ENCODE results near the gene CCR7.
A peak's percentile ranks its signal among the peaks of the same experiment; 100 is the strongest.

CCR7 gene

DNA sequence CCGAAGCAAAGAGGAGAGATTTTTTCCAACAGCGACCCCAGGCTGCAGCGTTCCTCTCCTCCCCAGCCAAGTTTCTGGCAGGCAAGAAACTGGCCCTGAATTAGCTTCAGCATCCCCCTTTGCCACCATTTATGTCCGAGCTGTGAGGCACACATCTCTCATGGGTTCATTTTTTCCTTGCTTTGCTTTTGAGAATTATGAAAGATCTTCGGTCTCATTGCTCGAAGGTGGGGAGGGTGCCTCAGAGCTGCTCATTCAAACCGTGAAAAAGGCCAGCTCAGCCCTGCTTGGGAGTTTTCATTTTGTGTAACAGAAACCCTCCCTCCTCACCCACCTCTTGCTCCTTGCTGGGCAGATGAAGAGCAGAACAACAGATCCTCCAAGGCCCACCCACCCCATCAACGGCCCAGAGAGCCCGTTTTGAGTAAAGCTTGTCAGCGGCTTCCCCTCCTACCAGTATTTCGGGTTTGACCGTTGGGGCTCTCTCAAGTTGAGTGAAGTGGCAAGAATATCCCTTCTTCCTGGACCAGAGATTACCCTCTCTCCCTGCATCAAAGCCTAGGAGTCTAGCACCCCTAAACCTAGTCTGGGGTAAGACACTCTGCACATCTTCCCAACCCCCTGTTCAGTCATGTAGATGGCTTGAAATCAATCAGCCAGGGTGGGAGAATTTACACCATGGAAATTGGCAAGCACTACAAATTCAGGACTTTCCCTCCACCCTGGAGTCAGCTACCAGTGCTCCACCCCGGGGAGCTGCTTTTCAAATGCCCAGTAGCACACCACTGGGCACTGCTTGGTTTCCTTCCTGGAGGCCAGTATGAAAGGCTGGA is 1.8 kb downstream of the CCR7 start:
- FAIRE-seq (peak; percentile 54), DNase-seq (ENCODE audit: insufficient read length, low spot score) (no peak)

DNA sequence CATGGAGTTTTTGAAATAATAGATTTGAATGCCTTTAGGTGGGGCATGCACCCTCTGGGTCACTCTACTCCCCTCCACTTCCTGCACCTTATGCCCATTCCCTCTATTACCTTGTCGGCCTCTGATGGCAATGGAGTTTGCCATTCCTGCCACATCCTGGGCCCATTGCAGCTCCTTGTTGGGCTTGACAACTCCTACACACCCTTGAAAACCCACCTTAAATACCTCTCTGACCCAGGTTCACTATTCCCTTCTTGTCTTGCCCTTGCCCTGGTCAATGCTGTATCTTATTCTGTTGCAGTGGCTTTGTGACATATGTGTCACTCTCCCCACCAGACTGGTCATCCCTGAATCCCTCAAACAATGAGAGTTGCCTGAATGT is 2.4 kb downstream of the CCR7 start:
- FAIRE-seq (no peak), DNase-seq (ENCODE audit: insufficient read length, low spot score) (no peak)

- DNase-seq (ENCODE audit: insufficient read length, low spot score) (no peak), FAIRE-seq (peak; percentile 84)
These were observed 3.2 kb downstream of the CCR7 start for GRCh38 chr17:40561871-40562611.

DNA sequence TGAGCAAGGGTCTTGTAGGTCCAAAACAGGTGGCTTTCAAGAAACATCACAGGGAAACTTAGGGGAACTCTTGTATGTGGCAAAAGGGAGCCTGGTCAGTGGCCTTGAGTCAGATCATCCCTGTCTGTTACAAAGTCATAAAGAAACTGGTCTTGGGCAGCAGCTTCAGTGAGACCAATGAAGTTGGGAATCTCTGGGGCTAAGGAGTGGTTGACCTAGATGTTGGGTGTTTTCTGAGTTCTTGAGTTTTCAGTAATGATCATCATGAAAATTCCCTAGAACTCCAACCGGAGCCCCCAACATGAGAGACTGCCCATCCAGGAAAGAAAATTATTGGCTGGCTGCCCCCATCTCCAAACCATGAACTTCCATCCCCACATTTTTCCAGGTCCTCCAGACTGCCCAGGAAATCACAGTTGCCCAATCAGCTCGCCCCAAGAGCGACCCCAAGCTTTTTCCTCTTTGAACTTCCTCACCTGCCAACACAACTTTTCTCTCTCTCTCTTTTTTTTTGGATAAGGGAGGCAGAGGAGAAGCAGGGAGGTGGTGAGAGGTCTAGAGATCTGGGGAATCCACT is 3.9 kb downstream of the CCR7 start:
- no peak for DNase-seq (ENCODE audit: insufficient read length, low spot score)
- no peak for FAIRE-seq

- DNase-seq (ENCODE audit: insufficient read length, low spot score), result peak; percentile 70
- FAIRE-seq, result peak; percentile 97
These were observed 4.5 kb downstream of the CCR7 start for GRCh38 chr17:40560592-40561293.

- peak; percentile 58 for DNase-seq (ENCODE audit: insufficient read length, low spot score)
- peak; percentile 86 for FAIRE-seq
These were observed 5.2 kb downstream of the CCR7 start for GRCh38 chr17:40559954-40560591.

- no peak for DNase-seq (ENCODE audit: insufficient read length, low spot score)
- no peak for FAIRE-seq
These were observed 5.7 kb downstream of the CCR7 start for GRCh38 chr17:40559564-40559916.

GRCh38 chr17:40558890-40559563 is 6.2 kb downstream of the CCR7 start:
- no peak for FAIRE-seq

DNA sequence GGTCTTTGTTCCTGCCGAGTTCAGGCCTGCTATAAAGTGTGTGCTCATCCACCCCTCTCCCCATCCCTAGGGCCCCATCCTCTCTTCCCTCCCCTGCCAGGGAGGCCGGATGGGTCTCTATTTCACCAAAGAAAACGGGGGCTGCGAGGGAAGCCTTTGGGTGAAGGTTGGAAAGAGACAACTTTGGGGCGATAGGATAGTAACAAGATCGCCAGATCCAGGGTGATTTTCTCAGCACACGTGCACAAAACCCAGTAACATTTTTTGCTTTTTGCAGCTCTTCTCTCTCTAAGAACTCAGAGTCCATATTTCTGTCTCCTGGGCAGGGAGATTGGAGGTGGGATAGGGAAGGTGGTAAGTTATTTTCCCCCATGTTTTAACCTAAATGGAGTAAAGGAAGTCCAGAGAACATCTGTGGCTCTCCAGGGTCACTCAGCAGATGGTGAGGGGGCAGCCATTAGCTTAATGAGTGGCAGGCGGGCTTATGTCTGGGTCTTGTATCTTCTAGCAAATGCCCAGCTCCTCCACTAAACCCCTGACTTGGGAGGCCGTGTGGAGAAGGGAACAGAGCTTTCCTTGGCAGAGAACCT is 6.9 kb downstream of the CCR7 start:
- no peak for FAIRE-seq
- no peak for DNase-seq (ENCODE audit: insufficient read length, low spot score)

More at GRCh38 chr17:40558890-40559563, 6.2 kb downstream of the CCR7 start:
- no peak for DNase-seq (ENCODE audit: insufficient read length, low spot score)

- FAIRE-seq (no peak), DNase-seq (ENCODE audit: insufficient read length, low spot score) (no peak)
These were observed 7.6 kb downstream of the CCR7 start for GRCh38 chr17:40557531-40558299.

- FAIRE-seq (no peak), DNase-seq (ENCODE audit: insufficient read length, low spot score) (no peak)
These were observed 8.3 kb downstream of the CCR7 start for GRCh38 chr17:40556884-40557414.

DNA sequence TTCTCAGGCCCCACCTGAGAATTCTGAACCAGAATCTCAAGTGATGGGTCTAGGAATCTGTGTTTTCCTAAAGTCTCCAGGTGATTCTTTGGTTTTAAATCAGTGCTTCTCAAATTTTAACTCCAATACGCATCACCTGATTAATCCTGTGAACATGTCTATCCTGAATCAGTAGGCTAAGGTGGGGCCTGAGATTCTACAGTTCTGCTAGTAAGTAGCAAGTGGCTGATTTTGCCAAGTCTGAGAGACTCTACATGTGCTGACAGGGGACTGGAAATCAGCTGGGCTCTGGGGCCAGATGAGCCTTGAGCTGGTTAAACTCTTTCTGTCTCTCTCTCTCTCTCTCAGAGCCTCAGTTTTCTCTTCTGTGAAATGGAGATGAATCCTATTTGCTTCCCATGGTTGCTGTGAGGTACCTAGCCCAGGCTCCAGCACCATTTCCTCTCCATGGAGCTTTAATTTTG is 9.0 kb downstream of the CCR7 start:
- FAIRE-seq, result no peak
- no peak for DNase-seq (ENCODE audit: insufficient read length, low spot score)

GRCh38 chr17:40555296-40556190 is 9.7 kb downstream of the CCR7 start:
- DNase-seq (ENCODE audit: insufficient read length, low spot score) (no peak), FAIRE-seq (no peak)

- DNase-seq (ENCODE audit: insufficient read length, low spot score) (no peak), FAIRE-seq (no peak)
These were observed 10.5 kb downstream of the CCR7 start for GRCh38 chr17:40554646-40555295.

DNA sequence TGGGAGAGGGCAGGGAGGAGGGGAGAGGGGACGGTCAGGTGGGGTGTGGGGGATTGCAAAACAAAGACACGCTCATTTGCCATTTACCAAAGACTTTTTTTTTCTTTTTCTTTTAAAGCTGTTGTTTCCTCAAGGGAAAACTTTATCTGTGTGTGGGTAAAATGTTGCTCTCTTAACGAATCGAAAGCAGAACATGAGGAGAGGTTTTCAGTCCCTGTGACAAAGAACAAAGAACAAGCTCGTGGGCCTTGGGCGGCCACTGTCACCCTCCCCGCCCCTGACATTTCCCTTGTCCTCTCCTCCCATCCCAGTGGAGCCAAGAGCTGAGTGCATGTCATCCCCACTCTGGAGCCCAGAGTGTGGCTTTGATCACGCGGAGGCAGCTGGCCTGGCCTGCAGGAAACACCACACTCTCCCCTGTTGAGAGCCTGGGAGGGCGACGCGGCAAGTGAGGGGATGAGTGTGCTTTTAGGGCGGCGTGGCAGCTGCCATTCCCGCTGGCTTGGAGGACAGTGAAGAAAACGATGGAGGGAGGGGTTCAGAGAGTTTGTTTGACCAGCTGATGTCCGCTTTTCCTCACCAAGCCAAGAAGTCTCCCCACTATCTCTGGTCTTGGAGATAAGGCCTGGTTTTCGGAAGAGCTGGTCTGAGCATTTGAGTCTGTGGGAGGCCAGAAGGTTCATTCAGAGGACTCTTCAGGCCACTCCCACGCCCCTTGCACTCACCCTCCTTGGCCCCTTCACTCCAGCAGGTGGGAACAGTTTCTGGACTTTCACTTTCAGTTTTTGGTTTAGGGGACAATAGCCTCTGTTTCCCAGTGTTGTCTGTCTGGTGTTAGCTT is 11.4 kb downstream of the CCR7 start:
- DNase-seq (ENCODE audit: insufficient read length, low spot score) (no peak), FAIRE-seq (peak; percentile 55)

Data from GM19239 (cell line).